Stimulated activated CD8-positive, alpha-beta memory T cell treated with anti-CD3 and anti-CD28 coated beads, Interleukin-7, amount 100 ng/mL, for 48 hours (primary cell): ENCODE data around the gene ILKAP.

ENCODE experiments used
- DNase-seq, 2 donors: peaks; one replicate each; pipeline ENCODE4 v3.0.0-alpha.2; 2020; ENCODE audit warnings: low read depth in 1 of 2; ENCODE audit errors: extremely low read depth in 1 of 2

ILKAP gene

DNA sequence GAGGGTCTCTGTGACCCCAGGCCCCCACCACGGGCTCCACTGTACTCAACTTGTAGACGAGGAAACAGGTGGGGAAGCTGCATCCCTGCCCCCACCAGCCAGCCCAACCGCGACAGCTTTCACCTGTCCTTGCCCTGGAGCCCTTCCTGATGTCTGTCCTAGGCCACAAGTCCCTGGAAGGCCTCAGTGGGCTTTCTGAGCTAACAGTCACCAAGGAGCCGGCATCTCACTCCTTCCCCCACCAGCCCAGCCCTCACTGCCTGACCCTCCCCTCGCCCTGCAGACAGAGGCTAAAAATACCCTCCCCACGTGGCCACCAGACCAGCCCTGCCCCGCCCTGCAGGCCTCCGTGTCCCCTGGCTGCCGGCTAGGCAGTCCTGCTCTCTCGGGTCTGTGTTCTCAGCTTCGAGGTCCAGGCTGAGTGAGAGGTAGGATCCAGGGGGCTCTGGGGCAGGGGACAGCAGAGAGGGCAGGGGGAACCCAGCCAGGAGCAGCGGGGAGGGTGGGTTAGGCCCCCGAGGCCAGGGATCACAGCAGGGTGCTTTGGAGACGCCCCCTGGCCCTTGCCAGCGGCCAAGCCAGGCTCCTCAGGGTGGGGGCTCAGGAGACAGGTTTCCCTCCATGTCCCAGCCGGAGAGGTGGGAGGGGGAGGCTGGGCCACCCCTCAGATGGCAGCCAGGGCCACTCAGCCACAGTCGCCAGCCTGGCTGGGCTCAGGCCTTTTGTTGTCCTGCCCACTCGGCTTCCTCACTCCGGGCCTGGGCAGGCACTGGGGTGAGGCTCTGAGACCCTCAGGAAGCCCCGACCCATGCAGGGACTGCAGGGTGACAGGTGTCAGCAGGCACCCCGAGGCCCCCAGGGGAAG is 64.9 kb downstream of the ILKAP start, which contains the start of gene KLHL30:
TSS of gene KLHL30 (plus strand) at position 338 of the 865 bp plus-strand sequence. CDS start 2,087 bp downstream, outside the sequence.
- no peak for DNase-seq

DNA sequence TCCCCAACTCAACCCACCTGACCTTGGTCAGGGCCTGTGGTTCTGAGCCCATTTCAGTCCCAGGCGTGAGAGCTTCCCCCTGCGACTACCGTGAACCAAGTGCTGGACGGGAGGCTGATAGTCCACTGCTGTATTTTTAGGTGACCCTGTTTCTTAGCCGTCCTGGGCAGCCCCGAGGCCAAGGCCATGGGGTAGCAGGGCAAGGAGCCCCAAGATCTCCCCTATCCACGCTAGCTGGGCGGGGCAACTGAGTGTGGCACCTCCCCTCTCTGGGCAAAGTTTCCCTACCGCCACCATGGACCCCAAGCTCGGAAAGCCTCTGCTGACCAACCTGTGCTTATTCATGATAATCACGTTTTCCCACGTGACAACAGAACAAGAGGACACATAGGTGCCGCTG is 65.6 kb downstream of the ILKAP start:
- no peak for DNase-seq

- no peak for DNase-seq
These were observed 66.5 kb downstream of the ILKAP start for GRCh38 chr2:238136820-238137537.

DNA sequence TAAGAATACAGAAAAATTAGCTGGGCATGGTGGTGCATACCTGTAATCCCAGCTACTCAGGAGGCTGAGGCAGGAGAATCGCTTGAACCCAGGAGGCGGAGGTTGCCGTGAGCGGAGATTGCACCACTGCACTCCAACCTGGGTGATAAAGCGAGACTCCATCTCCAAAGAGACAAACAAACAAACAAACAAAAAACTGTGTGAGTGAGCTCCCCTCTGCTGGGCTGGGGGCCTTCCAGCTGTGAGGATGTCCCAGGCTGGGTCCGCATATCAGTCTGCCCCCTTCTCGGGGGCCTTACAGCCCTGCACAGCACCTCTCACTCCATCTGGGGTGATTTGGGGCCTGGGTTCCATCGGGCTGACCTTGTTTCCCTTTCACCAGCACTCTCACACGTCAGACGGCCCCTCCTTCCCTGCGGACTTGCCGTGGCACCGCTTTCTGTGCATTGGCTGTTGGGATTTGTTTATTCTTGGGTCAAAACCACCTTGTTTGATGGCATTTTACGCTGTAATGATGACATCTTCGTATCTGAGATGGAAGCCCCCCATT is 67.8 kb downstream of the ILKAP start:
- no peak for DNase-seq

DNA sequence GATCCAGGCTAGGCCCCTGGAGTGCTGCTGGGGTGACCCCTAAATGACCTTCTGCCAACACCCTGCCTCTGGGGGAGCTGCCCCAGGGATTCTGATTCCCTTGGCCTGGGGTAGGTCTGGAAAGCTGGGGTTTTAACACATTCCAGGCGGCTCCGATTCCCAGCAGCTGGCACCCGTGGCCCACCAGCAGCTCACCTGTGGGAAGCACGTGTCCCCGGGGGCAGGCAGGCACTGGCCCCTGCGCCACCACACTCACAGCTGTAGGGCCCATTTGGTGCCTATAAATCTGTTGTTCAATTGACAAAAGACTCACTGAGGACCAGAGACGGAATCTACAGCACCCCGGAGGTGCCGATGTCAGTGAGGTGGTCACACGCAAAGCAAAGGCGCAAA is 69.1 kb downstream of the ILKAP start:
- DNase-seq: no peak

- DNase-seq: no peak
These were observed 69.7 kb downstream of the ILKAP start for GRCh38 chr2:238133499-238134392.

GRCh38 chr2:238132463-238133450 is 70.7 kb downstream of the ILKAP start:
- DNase-seq: no peak

GRCh38 chr2:238131761-238132462 is 71.6 kb downstream of the ILKAP start:
- DNase-seq: no peak

DNA sequence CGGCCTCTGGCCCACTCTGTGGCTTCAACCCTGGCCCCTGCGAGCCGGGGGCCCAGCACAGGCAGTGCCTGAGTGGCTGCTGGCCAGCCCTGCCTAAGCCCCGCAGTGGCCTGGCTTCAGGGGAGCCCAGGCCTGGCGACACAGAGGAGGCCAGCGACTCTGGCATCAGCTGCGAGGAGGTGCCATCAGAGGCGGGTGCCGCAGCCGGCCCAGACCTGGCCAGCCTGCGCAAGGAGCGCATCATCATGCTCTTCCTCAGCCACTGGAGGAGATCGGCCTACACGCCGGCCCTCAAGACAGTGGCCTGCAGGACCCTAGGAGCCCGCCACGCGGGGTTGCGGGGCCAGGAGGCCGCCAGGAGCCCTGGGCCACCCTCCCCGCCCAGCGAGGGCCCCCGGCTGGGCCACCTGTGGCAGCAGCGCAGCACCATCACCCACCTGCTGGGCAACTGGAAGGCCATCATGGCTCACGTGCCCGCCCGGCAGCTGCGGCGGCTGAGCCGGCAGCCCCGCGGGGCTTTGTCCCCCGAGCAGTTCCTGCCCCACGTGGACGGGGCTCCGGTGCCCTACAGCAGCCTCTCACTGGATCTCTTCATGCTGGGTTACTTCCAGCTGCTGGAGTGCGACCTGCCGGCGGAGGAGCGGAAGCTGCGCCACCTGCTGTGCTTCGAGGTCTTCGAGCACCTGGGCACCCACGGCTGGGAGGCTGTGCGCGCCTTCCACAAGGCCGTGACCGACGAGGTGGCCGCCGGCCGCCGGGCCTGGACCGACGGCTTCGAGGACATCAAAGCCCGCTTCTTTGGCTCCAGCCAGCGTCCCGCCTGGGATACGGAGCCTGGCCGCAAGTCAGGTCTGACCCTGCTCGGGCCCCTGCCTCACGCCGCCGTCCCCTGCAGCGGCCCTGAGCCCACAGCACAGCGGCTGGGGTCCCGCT is 72.5 kb downstream of the ILKAP start:
- no peak for DNase-seq

- DNase-seq: no peak
These were observed 73.3 kb downstream of the ILKAP start for GRCh38 chr2:238130111-238130695.

GRCh38 chr2:238129166-238130010 is 74.1 kb downstream of the ILKAP start:
- DNase-seq: no peak

- no peak for DNase-seq
These were observed 74.9 kb downstream of the ILKAP start for GRCh38 chr2:238128534-238129001.

GRCh38 chr2:238128061-238128440 is 75.4 kb downstream of the ILKAP start:
- DNase-seq: no peak

DNA sequence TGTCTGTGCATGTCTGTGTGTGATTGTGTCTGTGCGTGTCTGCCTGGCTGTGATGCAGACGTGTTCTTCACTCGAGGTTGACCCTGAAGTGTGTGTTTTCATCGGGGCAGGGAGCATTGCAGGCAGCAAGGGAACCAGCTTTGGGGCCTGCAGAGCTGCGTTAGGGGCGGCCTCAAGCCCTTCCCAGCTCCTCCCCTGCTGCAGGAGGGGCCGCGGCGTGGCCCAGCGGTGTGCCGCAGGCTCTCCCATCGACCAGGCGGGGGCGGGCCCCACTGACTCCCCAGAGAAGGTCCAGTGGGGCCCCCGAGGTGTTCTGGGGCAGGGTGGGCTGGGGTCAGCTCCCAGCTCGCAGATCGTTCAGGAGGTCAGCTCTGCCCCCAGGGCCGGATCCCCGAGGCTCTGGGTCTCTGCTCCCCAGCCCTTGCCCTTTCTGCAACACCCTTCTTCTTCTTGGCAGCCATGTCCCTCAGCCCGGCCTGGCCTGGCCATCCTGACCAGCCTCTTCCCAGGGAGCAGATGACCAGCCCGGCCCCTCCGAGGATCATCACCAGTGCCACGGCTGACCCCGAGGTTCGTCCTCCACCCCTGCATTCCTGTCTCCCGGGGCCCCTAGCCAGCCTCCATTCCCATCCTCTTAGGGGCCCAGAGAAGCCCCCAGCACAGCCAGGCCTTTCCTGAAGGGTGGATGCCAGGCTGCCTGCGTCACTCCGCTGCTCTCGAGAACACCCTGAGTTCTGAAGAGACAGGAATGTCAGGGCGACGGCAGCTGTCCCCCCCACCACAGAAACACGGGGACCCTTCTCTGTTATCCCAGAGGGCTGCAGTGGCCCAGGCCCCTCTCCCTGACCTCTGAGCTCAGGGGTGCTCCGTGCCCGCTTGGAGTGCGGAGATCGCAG is 76.1 kb downstream of the ILKAP start:
- no peak for DNase-seq

GRCh38 chr2:238126775-238127164 is 76.7 kb downstream of the ILKAP start:
- no peak for DNase-seq

DNA sequence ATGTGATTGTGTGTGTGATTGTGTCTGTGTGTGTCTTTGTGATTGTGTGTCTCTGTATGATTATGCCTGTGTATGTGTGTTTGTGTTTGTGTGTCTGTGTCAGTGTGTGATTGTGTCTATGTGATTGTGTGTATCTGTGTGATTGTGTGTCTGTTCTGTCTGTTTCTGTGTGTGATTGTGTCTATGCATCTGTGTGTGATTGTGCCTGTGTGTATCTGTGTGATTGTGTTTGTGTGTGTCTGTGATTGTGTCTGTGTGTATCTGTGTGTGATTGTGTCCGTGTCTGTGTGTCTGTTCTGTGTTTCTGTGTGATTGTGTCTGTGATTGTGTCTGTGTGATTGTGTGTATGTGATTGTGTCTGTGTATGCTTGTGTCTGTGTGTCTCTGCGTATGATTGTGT is 77.2 kb downstream of the ILKAP start:
- no peak for DNase-seq
